H1 (cell line): ENCODE results near the gene SFRP5. TPM values are rescaled to one million over a fixed set of nuclear protein-coding genes. Genes with fewer than 3 reads are reported as not detected.

Source experiments
- CTCF ChIA-PET: fragments of 300-600 bp; sonication (Branson Sonifier 250); formaldehyde crosslinking; loops from one replicate; lab custom pipeline; 2021; ENCODE audit not compliant: partially characterized antibody; lab: Charles Lee
- POLR2A ChIA-PET: fragments of 300-600 bp; sonication (Branson Sonifier 250); formaldehyde crosslinking; loops from one replicate; lab custom pipeline; 2021; ENCODE audit warnings: inconsistent platforms; ENCODE audit not compliant: partially characterized antibody; lab: Charles Lee
- DNase-seq, 2 experiments: peaks; one replicate each; pipeline versions ENCODE4 v3.0.0 to v3.0.0-alpha.2; 2010 to 2022; ENCODE audit warnings: low spot score in 2 of 2, low read depth in 1 of 2, mixed read lengths in 1 of 2
- FAIRE-seq: peaks from 2 replicates; lab custom pipeline; 2011; peaks lifted over from hg19 to GRCh38; lab: Jason Lieb, UNC
- H2AFZ ChIP-seq: 2 replicates; pipeline ENCODE4 v1.8.1; 2012; ENCODE audit warnings: low read length, inconsistent platforms
- H2AK5ac ChIP-seq: 2 replicates; pipeline ENCODE4 v1.6.1; 2013; ENCODE audit warnings: low read depth, low read length
- H2BK120ac ChIP-seq: replicated peaks from 2 replicates; pipeline ENCODE3; 2013; ENCODE audit warnings: low read depth, low read length, inconsistent platforms
- H2BK12ac ChIP-seq: 2 replicates; pipeline ENCODE4 v1.6.1; 2013; ENCODE audit warnings: low read depth, low read length
- H2BK15ac ChIP-seq: 2 replicates; pipeline ENCODE4 v1.6.1; 2013; ENCODE audit warnings: low read length
- H2BK20ac ChIP-seq: 2 replicates; pipeline ENCODE4 v1.6.1; 2013; ENCODE audit warnings: low read length
- H2BK5ac ChIP-seq: 2 replicates; pipeline ENCODE4 v1.6.1; 2013; ENCODE audit warnings: low read depth, low read length
- H3K14ac ChIP-seq: 2 replicates; pipeline ENCODE4 v1.6.1; 2013; ENCODE audit warnings: inconsistent platforms; ENCODE audit not compliant: insufficient read length
- H3K18ac ChIP-seq: 2 replicates; pipeline ENCODE4 v1.6.1; 2013; ENCODE audit warnings: low read length; ENCODE audit errors: extremely low read depth
- H3K23ac ChIP-seq: 2 replicates; pipeline ENCODE4 v1.6.1; 2013; ENCODE audit warnings: inconsistent platforms; ENCODE audit not compliant: insufficient read length
- H3K23me2 ChIP-seq: 2 replicates; pipeline ENCODE4 v1.6.1; 2013; ENCODE audit warnings: low read depth, low read length
- H3K27ac ChIP-seq: 2 replicates; pipeline ENCODE4 v1.6.1; 2011; ENCODE audit warnings: low read depth, low read length, inconsistent platforms
- H3K27me3 ChIP-seq, 4 experiments: replicated peaks in 1 of 4; 1 replicate in 1 of 4; 2 replicates in 3 of 4; pipeline versions ENCODE4 v1.6.1 to v1.8.1; 2011 to 2013; ENCODE audit warnings: low read length in 3 of 4, mild to moderate bottlenecking in 3 of 4, inconsistent platforms in 2 of 4, mixed read lengths in 2 of 4, moderate library complexity in 1 of 4; ENCODE audit not compliant: control insufficient read depth in 3 of 4, insufficient read depth in 3 of 4; ENCODE audit errors: extremely low read depth in 1 of 4
- H3K36me3 ChIP-seq, 4 experiments: 2 replicates each; pipeline versions ENCODE4 v1.6.1 to v1.8.1; 2011 to 2013; ENCODE audit warnings: mild to moderate bottlenecking in 4 of 4, low read length in 3 of 4, moderate library complexity in 2 of 4, control low read depth in 1 of 4, inconsistent platforms in 1 of 4; ENCODE audit not compliant: insufficient read depth in 4 of 4, control insufficient read depth in 2 of 4
- H3K4ac ChIP-seq: replicated peaks from 2 replicates; pipeline ENCODE3; 2013; ENCODE audit warnings: low read length, low read depth, mixed read lengths, inconsistent platforms; ENCODE audit not compliant: insufficient read length
- H3K4me1 ChIP-seq, 4 experiments: replicated peaks in 1 of 4; 1 replicate in 1 of 4; 2 replicates in 3 of 4; pipeline versions ENCODE4 v1.6.1 to v1.8.1; 2011 to 2013; ENCODE audit warnings: low read length in 3 of 4, inconsistent platforms in 2 of 4, mixed read lengths in 1 of 4; ENCODE audit not compliant: insufficient read depth in 4 of 4, control insufficient read depth in 3 of 4
- H3K4me2 ChIP-seq, 2 experiments: 2 replicates each; pipeline versions ENCODE4 v1.6.1 to v1.8.1; 2011 to 2013; ENCODE audit warnings: low read depth in 2 of 2, low read length in 2 of 2, control low read depth in 1 of 2, inconsistent platforms in 1 of 2, mild to moderate bottlenecking in 1 of 2; ENCODE audit not compliant: insufficient read depth in 1 of 2
- H3K4me3 ChIP-seq, 4 experiments: fragments of 200-600, 300-600 bp in 1 of 4; sonication (generic), shearing (Covaris generic), sonication (Bioruptor Twin) in 1 of 4; 2 replicates each; pipeline versions ENCODE4 v1.5.1 to v1.8.1; 2011 to 2016; ENCODE audit warnings: low read length in 4 of 4, low read depth in 3 of 4, control low read depth in 2 of 4, inconsistent platforms in 2 of 4, mild to moderate bottlenecking in 2 of 4, mixed read lengths in 1 of 4, moderate library complexity in 1 of 4; ENCODE audit not compliant: insufficient read depth in 2 of 4; ENCODE audit errors: extremely low read depth in 1 of 4
- H3K56ac ChIP-seq: replicated peaks from 2 replicates; pipeline ENCODE3; 2013; ENCODE audit warnings: low read depth, mild to moderate bottlenecking, mixed read lengths, low read length, inconsistent platforms; ENCODE audit not compliant: insufficient read length
- H3K79me1 ChIP-seq: 2 replicates; pipeline ENCODE4 v1.6.1; 2013; ENCODE audit warnings: low read depth, low read length, control low read depth
- H3K79me2 ChIP-seq, 2 experiments: 2 replicates each; pipeline versions ENCODE4 v1.6.1 to v1.8.1; 2012 to 2013; ENCODE audit warnings: low read length in 2 of 2, mild to moderate bottlenecking in 2 of 2, inconsistent platforms in 1 of 2; ENCODE audit not compliant: insufficient read depth in 2 of 2, control insufficient read depth in 1 of 2
- H3K9ac ChIP-seq, 4 experiments: replicated peaks in 1 of 4; 1 replicate in 1 of 4; 2 replicates in 3 of 4; pipeline versions ENCODE4 v1.6.1 to v1.8.1; 2011 to 2013; ENCODE audit warnings: low read depth in 3 of 4, low read length in 3 of 4, control low read depth in 2 of 4, mild to moderate bottlenecking in 2 of 4, moderate library complexity in 2 of 4, inconsistent platforms in 1 of 4; ENCODE audit errors: extremely low read depth in 1 of 4
- H3K9me3 ChIP-seq, 2 experiments: 2 replicates each; pipeline versions ENCODE4 v1.6.1 to v1.8.1; 2012 to 2013; ENCODE audit warnings: mild to moderate bottlenecking in 2 of 2, moderate library complexity in 2 of 2, control low read depth in 1 of 2, inconsistent platforms in 1 of 2, low read depth in 1 of 2, low read length in 1 of 2, mixed read lengths in 1 of 2; ENCODE audit not compliant: insufficient read depth in 2 of 2
- H4K20me1 ChIP-seq, 2 experiments: replicated peaks in 1 of 2; 2 replicates each; pipeline versions ENCODE3 to v1.8.1; 2011 to 2013; ENCODE audit warnings: inconsistent platforms in 2 of 2, low read length in 2 of 2, mild to moderate bottlenecking in 1 of 2; ENCODE audit not compliant: insufficient read depth in 2 of 2, control insufficient read depth in 1 of 2
- H4K5ac ChIP-seq: 2 replicates; pipeline ENCODE4 v1.6.1; 2013; ENCODE audit warnings: low read length, low read depth, mixed read lengths, inconsistent platforms; ENCODE audit not compliant: insufficient read length
- H4K8ac ChIP-seq: 2 replicates; pipeline ENCODE4 v1.8.0; 2013; ENCODE audit warnings: mild to moderate bottlenecking, moderate library complexity, low read length, inconsistent platforms; ENCODE audit not compliant: insufficient read depth; ENCODE audit errors: extremely low read depth
- H4K91ac ChIP-seq: replicated peaks from 2 replicates; pipeline ENCODE3; 2013; ENCODE audit warnings: low read length, mixed read lengths, inconsistent platforms; ENCODE audit not compliant: insufficient read length
- ASH2L ChIP-seq: fragments of 200-600, 300-600 bp; sonication (generic); IDR thresholded peaks from one replicate; pipeline ENCODE4 v1.7.1; 2017; ENCODE audit warnings: low read length
- BCL11A ChIP-seq, 2 experiments: IDR thresholded peaks; one replicate each; pipeline ENCODE4 v1.6.1; 2011; ENCODE audit warnings: low read depth in 2 of 2, low read length in 2 of 2, mild to moderate bottlenecking in 2 of 2
- BRCA1 ChIP-seq: IDR thresholded peaks from 2 replicates; pipeline ENCODE4 v1.6.1; 2012; ENCODE audit warnings: low read depth, low read length, improper control_type of control experiment
- CBX8 ChIP-seq: fragments of 300-800, 300-1000 bp; sonication (generic); IDR thresholded peaks from 2 replicates; pipeline ENCODE4 v1.7.1; 2016; ENCODE audit warnings: low read depth, low read length, borderline replicate concordance
- CHD2 ChIP-seq: IDR thresholded peaks from 2 replicates; pipeline ENCODE4 v1.6.1; 2012; ENCODE audit warnings: low read length, improper control_type of control experiment
- GABPA ChIP-seq: IDR thresholded peaks from 2 replicates; pipeline ENCODE4 v1.6.1; 2011; ENCODE audit warnings: mild to moderate bottlenecking, low read length, moderate library complexity, borderline replicate concordance; ENCODE audit not compliant: insufficient read depth
- GTF2F1 ChIP-seq: IDR thresholded peaks from 2 replicates; pipeline ENCODE4 v1.6.1; 2012; ENCODE audit warnings: low read depth, low read length, improper control_type of control experiment, borderline replicate concordance
- HDAC2 ChIP-seq, 2 experiments: fragments of 300-600 bp in 1 of 2; sonication (generic) in 1 of 2; IDR thresholded peaks; 2 replicates each; pipeline ENCODE4 v1.6.1; 2011 to 2012; ENCODE audit warnings: low read depth in 2 of 2, low read length in 2 of 2, mild to moderate bottlenecking in 2 of 2, moderate library complexity in 2 of 2, borderline replicate concordance in 1 of 2, inconsistent platforms in 1 of 2
- KDM5A ChIP-seq: fragments of 200-600 bp; IDR thresholded peaks from 2 replicates; pipeline ENCODE4 v1.7.1; 2012; ENCODE audit warnings: mild to moderate bottlenecking, low read length, inconsistent platforms, mixed read lengths
- RFX5 ChIP-seq: IDR thresholded peaks from 2 replicates; pipeline ENCODE4 v1.6.1; 2011; ENCODE audit warnings: low read depth, low read length, improper control_type of control experiment, borderline replicate concordance
- SIRT6 ChIP-seq: IDR thresholded peaks from one replicate; pipeline ENCODE4 v1.7.1; 2012; ENCODE audit warnings: low read length, inconsistent platforms
- WGBS, 2 experiments: shearing (Covaris generic) in 1 of 2; methylation state at CpG; one replicate each; pipeline versions ENCODE4 v1.1.6 to v1.1.7; 2013 to 2015; ENCODE audit warnings: low lambda C conversion rate in 2 of 2, mixed read lengths in 2 of 2, inconsistent platforms in 1 of 2, low coverage in 1 of 2, missing lambda C conversion rate in 1 of 2; ENCODE audit not compliant: insufficient replicate concordance in 2 of 2, insufficient coverage in 1 of 2, insufficient read length in 1 of 2; ENCODE audit errors: extremely low coverage in 1 of 2, missing lambda C conversion rate in 1 of 2; 5-methylcytosine and 5-hydroxymethylcytosine counted together
- polyA plus RNA-seq, 7 experiments: library from polyadenylated mRNA; depleted of rRNA in 3 of 7; stranded (reverse) in 5 of 7; unstranded in 2 of 7; fragments of >200 nt in 5 of 7; fragments of 200-250 nt in 2 of 7; gene quantifications; 1 replicate in 5 of 7; 2 replicates in 1 of 7; 4 replicates in 1 of 7; pipeline versions ENCODE4 v1.2.1 to v1.2.3, GENCODE V29; 2011 to 2013; ENCODE audit warnings: missing spikeins in 2 of 7, mixed read lengths in 2 of 7
- total RNA-seq: library from RNA; stranded (reverse); fragmentation: NEBNext Ultra II Directional; extraction: Animal tissue kit (Norgen Biotek cat#: 25700); gene quantifications from 2 replicates; pipeline ENCODE4 v1.2.1, GENCODE V29; 2021
- TF ChIP-seq, protein P1 (sequence below): IDR thresholded peaks from 2 replicates; pipeline ENCODE4 v1.6.1; 2011; ENCODE audit warnings: low read length, improper control_type of control experiment
- TF ChIP-seq, protein P2 (sequence below): IDR thresholded peaks from 2 replicates; pipeline ENCODE4 v1.6.1; 2012; ENCODE audit warnings: inconsistent platforms

SFRP5 gene
- total and polyA plus RNA-seq, 2 of the 8 experiments (the other 6 are each of a cell fraction or from before 2014, with no cell fraction given): 3.9 to 5.9 TPM

GRCh38 chr10:97811958-97812357, 40.2 kb upstream of the SFRP5 start:
- FAIRE-seq (no peak), DNase-seq (no peak)
- H2AK5ac ChIP-seq: no peak overlapping the region
- no peak overlapping the region for H2AFZ ChIP-seq
- no peak overlapping the region for H3K23ac ChIP-seq
- no peaks in the 10 kb centered on the region for H3K27me3 ChIP-seq
- ChIA-PET POLR2A (no interaction called here), CTCF (interaction anchor here (0.9 to 2.2 kb wide), 8 partner anchors 8 to 216 kb away, joined by 3 to 7 read pairs (median 4); no protein-coding TSS in a partner anchor)
- H3K4me3 ChIP-seq: no peak overlapping the region
- H3K18ac ChIP-seq: no peak overlapping the region
- H4K91ac ChIP-seq: no peak overlapping the region
- H4K20me1 ChIP-seq: no peaks in the 10 kb centered on the region
- H2BK12ac ChIP-seq: no peak overlapping the region
- no peaks in the 10 kb centered on the region for H3K9me3 ChIP-seq
- H3K27ac ChIP-seq: no peak overlapping the region
- H3K79me2 ChIP-seq: no peaks in the 10 kb centered on the region
- no peak overlapping the region for H4K5ac ChIP-seq
- no peaks in the 10 kb centered on the region for H3K23me2 ChIP-seq
- no peaks in the 10 kb centered on the region for H3K79me1 ChIP-seq
- no peak overlapping the region for H2BK20ac ChIP-seq
- no peak overlapping the region for H3K56ac ChIP-seq
- H3K36me3 ChIP-seq: no peaks in the 10 kb centered on the region
- H2BK120ac ChIP-seq: no peak overlapping the region
- no peak overlapping the region for H2BK15ac ChIP-seq
- no peak overlapping the region for H4K8ac ChIP-seq
- H3K14ac ChIP-seq: no peak overlapping the region
- 0 out of 7 replicates have a peak, but pooled peaks cover 0 to 3% (median 0%) of the 10 kb centered on the region in 4 experiments for H3K4me1 ChIP-seq
- H3K9ac ChIP-seq: no peak overlapping the region
- 87% methylated on average over 3 of the region's 3 CpGs; no CpG with 5 or more reads in 1 of the 2 experiments for WGBS, 2 experiments
- no peak overlapping the region for H2BK5ac ChIP-seq
- no peak overlapping the region for H3K4me2 ChIP-seq
- no peak overlapping the region for H3K4ac ChIP-seq
- TF ChIP-seq CBX8 (no peak), RFX5 (no peak), KDM5A (no peak), GABPA (no peak), GTF2F1 (no peak), BRCA1 (no peak), CHD2 (no peak), HDAC2 (IDR thresholded peaks at IDR 0.05; ENCODE audit: borderline replicate concordance in 1 of 2, low read depth in 2 of 2, low read length in 2 of 2) (no peak), BCL11A (IDR thresholded peaks at IDR 0.05; ENCODE audit: low read depth in 2 of 2, low read length in 2 of 2) (no peak), ASH2L (no peak), SIRT6 (no peak)
- TF ChIP-seq, protein P1, sequence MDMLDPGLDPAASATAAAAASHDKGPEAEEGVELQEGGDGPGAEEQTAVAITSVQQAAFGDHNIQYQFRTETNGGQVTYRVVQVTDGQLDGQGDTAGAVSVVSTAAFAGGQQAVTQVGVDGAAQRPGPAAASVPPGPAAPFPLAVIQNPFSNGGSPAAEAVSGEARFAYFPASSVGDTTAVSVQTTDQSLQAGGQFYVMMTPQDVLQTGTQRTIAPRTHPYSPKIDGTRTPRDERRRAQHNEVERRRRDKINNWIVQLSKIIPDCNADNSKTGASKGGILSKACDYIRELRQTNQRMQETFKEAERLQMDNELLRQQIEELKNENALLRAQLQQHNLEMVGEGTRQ: no peak
- TF ChIP-seq, protein P2, sequence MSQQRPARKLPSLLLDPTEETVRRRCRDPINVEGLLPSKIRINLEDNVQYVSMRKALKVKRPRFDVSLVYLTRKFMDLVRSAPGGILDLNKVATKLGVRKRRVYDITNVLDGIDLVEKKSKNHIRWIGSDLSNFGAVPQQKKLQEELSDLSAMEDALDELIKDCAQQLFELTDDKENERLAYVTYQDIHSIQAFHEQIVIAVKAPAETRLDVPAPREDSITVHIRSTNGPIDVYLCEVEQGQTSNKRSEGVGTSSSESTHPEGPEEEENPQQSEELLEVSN: no peak
